ENCODE results near the gene MCCD1.

DNA sequence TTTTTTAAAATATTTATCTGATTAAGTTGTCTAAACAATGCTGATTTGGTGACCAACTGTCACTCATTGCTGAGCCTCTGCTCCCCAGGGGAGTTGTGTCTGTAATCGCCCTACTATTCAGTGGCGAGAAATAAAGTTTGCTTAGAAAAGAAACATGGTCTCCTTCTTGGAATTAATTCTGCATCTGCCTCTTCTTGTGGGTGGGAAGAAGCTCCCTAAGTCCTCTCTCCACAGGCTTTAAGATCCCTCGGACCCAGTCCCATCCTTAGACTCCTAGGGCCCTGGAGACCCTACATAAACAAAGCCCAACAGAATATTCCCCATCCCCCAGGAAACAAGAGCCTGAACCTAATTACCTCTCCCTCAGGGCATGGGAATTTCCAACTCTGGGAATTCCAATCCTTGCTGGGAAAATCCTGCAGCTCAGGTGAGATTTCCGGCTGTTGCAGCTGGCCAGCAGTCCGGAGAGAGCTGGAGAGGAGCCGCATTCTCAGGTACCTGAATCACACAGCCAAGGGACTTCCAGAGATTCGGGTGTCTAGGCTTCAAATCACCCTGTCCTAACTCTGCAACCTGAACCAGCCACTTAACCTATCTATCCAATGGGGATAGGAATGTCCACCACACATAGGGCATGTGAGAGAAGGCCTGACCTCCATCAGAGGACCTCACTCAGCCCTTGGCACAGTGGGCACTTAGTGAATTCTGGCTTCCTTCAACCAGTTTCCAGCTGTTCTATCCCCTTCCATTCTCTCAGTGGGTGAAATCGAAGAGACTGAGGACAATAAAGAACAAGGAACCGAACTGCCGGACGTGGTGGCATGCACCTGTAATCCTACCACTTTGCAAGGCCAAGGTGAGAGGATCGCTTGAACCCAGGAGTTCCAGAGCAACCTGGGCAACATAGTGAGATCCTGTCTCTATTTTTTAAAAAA lies 49.7 kb downstream of the MCCD1 start:
- TF ChIP-seq POLR2A (IDR thresholded peaks at IDR 0.05; ENCODE audit: low read length) (no peak), GATA1 (IDR thresholded peaks at IDR 0.05; ENCODE audit: low read depth, low read length) (no peak)

All from erythroblast (primary cell).